GM13977 (cell line): ENCODE results near the gene ZCCHC14.

Experiments
- DNase-seq: peaks from one replicate; pipeline ENCODE4 v3.0.0; 2012; ENCODE audit warnings: low spot score
- CTCF ChIP-seq: IDR thresholded peaks from 2 replicates; pipeline ENCODE4 v1.5.1; 2012; ENCODE audit warnings: mild to moderate bottlenecking, control low read depth; ENCODE audit not compliant: insufficient read depth; ENCODE audit errors: extremely low read depth, missing control alignments
- in situ Hi-C: fragments of 300-500 bp; cut with MboI; formaldehyde crosslinking; loops from one replicate; pipeline ENCODE4 v1.12.0; 2022; ENCODE audit warnings: low sequenced_read_pairs, low pct_unique_long_range_greater_than_20kb, mixed read lengths, inconsistent platforms; ENCODE audit not compliant: unreplicated experiment

Gene ZCCHC14

DNA sequence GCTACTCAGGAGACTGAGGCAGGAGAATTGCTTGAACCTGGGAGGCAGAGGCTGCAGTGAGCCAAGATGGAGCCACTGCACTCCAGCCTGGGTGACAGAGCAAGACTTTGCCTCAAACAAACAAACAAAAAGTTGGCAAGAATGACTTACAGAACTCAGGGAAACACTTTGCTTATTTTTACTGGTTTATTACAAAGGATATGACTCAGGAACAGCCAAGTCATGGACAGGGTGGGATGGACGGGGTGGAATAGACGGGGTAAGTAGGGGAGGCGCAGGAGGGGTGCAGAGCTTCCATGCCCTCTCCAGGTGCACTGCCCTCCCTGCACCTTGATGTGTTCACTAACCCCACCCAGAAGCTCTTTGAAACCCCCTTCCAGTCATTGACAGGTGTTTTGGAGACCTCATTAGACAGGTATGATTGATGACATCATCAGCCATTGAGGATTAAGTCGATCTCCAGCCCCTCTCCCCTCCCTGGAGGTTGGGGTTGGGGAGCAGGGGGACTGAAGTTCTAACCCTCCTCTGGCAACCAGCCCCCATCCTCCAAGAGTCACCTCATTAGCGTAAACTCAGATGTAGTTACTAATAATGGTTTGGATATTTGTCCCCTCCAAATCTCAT is 41.3 kb upstream of the ZCCHC14 start:
- in situ Hi-C loops = no loop called here
- no peak for DNase-seq
- TF ChIP-seq CTCF = no peak

- in situ Hi-C loops = no loop called here
- DNase-seq = no peak
- no peak for TF ChIP-seq CTCF
Measured at GRCh38 chr16:87533061-87533460, 40.2 kb upstream of the ZCCHC14 start.

DNA sequence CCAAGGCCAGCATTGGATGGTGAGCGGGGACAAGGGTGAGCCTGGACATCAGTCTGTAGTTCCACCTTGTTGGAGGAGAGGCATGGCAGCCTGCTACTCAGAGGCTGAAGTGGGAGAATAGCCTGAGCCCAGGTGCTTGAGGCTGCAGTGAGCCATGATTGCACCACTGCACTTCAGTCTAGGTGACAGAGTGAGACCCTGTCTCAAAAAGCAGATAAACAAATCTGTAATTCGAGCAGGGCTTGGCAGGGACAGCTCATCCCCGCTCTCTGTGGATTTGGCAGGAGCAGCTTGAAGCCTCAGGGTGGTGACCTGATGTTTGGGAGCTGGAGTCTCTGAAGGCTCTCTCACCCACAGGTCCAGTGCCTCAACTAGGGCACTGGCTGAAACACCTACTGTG is 38.6 kb upstream of the ZCCHC14 start:
- in situ Hi-C loops = no loop called here
- no peak for TF ChIP-seq CTCF
- no peak for DNase-seq

GRCh38 chr16:87528690-87529579 is 36.1 kb upstream of the ZCCHC14 start:
- DNase-seq = no peak
- in situ Hi-C loops = no loop called here
- no peak for TF ChIP-seq CTCF

DNA sequence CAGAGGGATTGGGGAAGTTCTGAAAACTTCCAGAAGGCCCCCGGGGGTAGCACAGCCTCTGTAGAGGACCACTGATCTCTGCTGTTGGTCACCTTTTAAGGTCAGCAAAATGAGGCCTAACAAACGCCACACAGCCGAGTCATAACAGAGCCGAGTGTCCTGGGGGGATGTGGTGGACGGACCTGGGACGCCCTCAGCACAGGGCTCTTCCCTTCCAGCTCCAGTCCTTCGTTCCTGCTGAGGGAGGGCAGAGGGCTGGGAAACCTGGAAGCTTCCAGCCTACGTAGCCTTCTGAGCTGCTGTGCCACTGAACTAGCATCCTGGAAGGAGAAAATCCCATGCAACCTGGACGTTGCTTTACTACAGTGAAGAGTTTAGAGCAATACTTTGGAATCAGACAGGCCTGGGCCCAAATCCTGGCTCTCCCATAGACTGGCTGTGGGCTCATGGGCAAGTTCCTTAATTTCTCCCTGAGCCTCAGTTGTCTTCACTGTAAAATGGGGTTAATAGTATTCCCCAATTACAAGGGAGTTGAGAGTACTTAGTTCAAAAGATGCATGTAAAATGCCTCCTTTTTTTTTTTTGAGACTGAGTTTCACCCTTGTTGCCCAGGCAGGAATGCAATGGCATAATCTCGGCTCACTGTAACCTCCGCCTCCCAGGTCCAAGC is 34.4 kb upstream of the ZCCHC14 start:
- no peak for TF ChIP-seq CTCF
- in situ Hi-C loops = no loop called here
- no peak for DNase-seq

GRCh38 chr16:87526238-87526947 is 33.6 kb upstream of the ZCCHC14 start:
- in situ Hi-C loops = no loop called here
- DNase-seq = no peak
- no peak for TF ChIP-seq CTCF
